ENCODE measurements around the gene MRPL39.
A peak's percentile ranks its signal among the peaks of the same experiment; 100 is the strongest.

MRPL39 gene

GRCh38 chr21:25619198-25619597, 11.9 kb upstream of the MRPL39 start:
- POLR2A ChIA-PET: no interaction called here
- no peak for TF ChIP-seq CTCF (IDR thresholded peaks at IDR 0.05; ENCODE audit: control extremely low read depth, extremely low read depth, low read depth, missing control alignments)
- CTCF ChIA-PET: no interaction called here
- DNase-seq (ENCODE audit: extremely low spot score): no peak

DNA sequence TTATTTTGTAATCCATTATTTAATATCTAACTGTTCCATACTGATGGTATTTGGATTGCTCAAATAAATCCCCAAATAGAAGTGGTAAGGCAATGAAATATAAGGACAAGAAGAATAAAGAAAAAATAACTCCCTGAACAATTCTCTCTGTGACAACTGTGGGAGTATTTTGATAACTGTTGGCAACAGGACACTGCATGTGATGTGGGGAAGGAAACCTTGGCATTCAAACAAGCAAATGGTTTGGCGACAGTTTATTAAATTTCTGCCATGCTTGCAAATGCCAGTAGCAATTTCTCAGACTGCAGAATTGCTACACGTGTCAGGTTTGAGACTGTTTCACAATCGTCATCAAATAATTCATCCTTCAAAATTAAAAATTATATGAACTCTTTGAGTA, 8.6 kb upstream of the MRPL39 start:
- ChIA-PET POLR2A (no interaction called here), CTCF (interaction anchor here (1.0 to 2.4 kb wide), 2 partner anchors 7 to 93 kb away, joined by 3 to 21 read pairs; no protein-coding TSS in a partner anchor)
- DNase-seq (ENCODE audit: extremely low spot score): no peak
- no peak for TF ChIP-seq CTCF (IDR thresholded peaks at IDR 0.05; ENCODE audit: control extremely low read depth, extremely low read depth, low read depth, missing control alignments)

DNA sequence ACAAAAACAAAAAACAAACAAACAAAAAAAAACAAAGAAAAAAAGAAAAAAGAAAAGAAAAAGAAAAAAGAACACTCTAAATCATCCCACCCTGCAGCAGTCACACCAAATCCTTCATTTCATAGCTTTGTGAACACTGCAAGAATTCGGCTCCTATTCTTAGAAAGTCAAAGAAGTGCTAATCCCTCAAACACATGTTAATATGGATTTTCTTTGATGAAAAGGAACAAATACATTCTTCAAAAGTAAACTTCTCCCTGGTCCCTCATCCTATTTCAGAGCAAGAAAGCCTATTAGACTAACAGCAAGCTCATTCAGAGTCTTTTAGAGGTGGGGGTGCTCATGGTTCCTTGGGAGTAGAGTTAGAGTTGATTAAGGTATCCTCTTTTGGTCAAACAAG, 7.2 kb upstream of the MRPL39 start:
- TF ChIP-seq CTCF (IDR thresholded peaks at IDR 0.05; ENCODE audit: control extremely low read depth, extremely low read depth, low read depth, missing control alignments): no peak
- ChIA-PET CTCF (interaction anchor here (1.5 kb wide), 2 partner anchors 10 to 13 kb away, joined by 3 to 4 read pairs; no protein-coding TSS in a partner anchor), POLR2A (no interaction called here)
- no peak for DNase-seq (ENCODE audit: extremely low spot score)

DNA sequence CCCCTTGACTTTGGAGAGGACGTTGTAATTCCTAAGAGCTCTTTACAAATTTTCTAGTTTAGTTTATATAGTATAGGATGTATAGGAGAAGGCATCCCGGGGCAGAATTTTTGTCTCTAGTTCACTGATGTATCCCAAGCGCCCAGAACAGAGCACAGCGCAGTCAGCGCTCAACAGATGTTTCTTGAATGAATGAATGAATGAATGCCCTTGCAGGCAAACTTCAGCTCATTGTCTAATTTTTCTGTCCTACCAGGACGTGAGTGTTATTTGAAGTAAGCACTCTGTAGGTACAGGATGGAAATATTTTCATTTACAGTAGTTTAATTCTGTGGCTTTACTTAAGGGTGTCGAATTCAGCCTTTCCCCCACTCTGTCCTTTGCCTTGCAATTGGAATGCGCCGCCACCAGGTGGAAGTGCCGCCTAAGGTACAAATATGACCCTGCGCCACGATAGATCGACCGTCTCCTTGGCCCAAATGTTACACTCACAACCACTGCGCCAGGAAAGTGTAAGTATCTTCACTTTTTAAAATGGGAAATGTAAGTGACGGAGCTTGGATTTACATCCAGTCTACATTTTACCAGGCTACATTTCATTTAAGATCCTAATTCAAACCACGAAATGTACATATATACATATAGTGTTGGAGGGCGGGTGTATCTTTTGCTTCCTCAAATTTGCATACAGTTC, 910 bp upstream of the MRPL39 start:
- CTCF ChIA-PET: interaction anchor here (0.8 to 2.8 kb wide), 55 partner anchors 8 to 1109 kb away, joined by 3 to 53 read pairs (median 6); partner anchors contain the start of genes APP, ATP5PF, GABPA and JAM2
- POLR2A ChIA-PET: interaction anchor here (0.6 kb wide), 1 partner anchor 31 kb away, joined by 3 read pairs; the partner anchor contains the start of gene JAM2
- peak; percentile 89 for TF ChIP-seq CTCF (IDR thresholded peaks at IDR 0.05; ENCODE audit: control extremely low read depth, extremely low read depth, low read depth, missing control alignments)
- DNase-seq (ENCODE audit: extremely low spot score): peak; percentile 80

- POLR2A ChIA-PET: interaction anchor here (1.1 to 1.6 kb wide), 2 partner anchors 9 to 12 kb away, joined by 5 to 6 read pairs; no protein-coding TSS in a partner anchor
- no peak for TF ChIP-seq CTCF (IDR thresholded peaks at IDR 0.05; ENCODE audit: control extremely low read depth, extremely low read depth, low read depth, missing control alignments)
- CTCF ChIA-PET: interaction anchor here (1.1 to 2.2 kb wide), 2 partner anchors 9 to 211 kb away, joined by 5 read pairs; no protein-coding TSS in a partner anchor
- no peak for DNase-seq (ENCODE audit: extremely low spot score)
Measured at GRCh38 chr21:25589887-25590286, 17.4 kb downstream of the MRPL39 start.

DNA sequence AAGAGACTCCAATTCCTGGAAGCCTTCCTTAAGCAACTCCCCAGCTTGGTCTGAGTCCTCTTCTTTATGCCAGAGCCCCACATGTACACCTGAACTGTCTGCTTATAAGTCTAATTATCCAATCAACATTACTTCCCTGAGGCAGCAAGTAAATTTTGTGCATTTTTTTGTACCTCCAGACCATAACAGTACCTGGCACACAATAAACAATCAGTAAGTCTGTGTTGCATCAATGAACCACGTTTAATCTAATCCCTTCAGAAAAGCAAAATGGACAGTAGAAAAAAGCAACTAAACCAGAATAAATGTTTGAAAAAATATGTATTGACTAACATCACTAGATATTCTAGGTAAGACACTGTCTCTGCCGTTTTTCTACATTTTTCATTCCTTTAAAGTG, 20.5 kb downstream of the MRPL39 start:
- CTCF ChIA-PET: interaction anchor here (0.9 to 2.2 kb wide), 3 partner anchors 10 to 21 kb away, joined by 3 to 8 read pairs (median 4); no protein-coding TSS in a partner anchor
- DNase-seq (ENCODE audit: extremely low spot score): no peak
- POLR2A ChIA-PET: no interaction called here
- TF ChIP-seq CTCF (IDR thresholded peaks at IDR 0.05; ENCODE audit: control extremely low read depth, extremely low read depth, low read depth, missing control alignments): no peak
